ENCODE data around the gene BACH2.

Gene BACH2

DNA sequence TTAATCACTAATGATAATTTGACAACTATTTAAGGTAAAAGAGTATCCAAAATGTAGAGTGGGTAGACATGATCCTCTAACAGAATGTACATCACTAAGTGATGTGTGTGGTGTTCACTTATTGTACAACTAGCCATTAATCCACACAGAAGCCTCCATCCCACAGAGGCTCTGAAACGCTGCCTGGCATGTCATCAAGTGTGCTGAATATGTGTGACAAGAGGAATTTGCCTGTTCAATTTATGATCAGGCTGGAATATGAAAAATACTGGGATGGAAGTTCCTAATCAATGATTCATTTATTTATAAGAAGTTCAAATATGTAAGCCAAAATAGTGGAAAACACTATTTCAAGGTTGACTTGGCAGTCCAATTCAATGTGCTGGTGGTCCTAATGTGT is 72.4 kb downstream of the BACH2 start:
- H3K27ac ChIP-seq (replicated peaks), result no peak overlapping the region
- no peaks in the 10 kb centered on the region for H3K27me3 ChIP-seq (ENCODE audit: insufficient read depth, poor library complexity, severe bottlenecking)
- no peak for DNase-seq (ENCODE audit: low read depth in 1 of 2, low spot score in 1 of 2)
- TF ChIP-seq GABPA (IDR thresholded peaks at IDR 0.05; ENCODE audit: low read depth) (no peak), SPI1 (IDR thresholded peaks at IDR 0.05; ENCODE audit: borderline replicate concordance, low read depth) (no peak), POLR2AphosphoS5 (IDR thresholded peaks at IDR 0.05; ENCODE audit: low read depth) (no peak), REST (IDR thresholded peaks at IDR 0.05; ENCODE audit: insufficient replicate concordance, low read depth) (no peak)
- TF ChIP-seq, protein P1, sequence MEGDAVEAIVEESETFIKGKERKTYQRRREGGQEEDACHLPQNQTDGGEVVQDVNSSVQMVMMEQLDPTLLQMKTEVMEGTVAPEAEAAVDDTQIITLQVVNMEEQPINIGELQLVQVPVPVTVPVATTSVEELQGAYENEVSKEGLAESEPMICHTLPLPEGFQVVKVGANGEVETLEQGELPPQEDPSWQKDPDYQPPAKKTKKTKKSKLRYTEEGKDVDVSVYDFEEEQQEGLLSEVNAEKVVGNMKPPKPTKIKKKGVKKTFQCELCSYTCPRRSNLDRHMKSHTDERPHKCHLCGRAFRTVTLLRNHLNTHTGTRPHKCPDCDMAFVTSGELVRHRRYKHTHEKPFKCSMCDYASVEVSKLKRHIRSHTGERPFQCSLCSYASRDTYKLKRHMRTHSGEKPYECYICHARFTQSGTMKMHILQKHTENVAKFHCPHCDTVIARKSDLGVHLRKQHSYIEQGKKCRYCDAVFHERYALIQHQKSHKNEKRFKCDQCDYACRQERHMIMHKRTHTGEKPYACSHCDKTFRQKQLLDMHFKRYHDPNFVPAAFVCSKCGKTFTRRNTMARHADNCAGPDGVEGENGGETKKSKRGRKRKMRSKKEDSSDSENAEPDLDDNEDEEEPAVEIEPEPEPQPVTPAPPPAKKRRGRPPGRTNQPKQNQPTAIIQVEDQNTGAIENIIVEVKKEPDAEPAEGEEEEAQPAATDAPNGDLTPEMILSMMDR (IDR thresholded peaks at IDR 0.05; ENCODE audit: insufficient read depth, low read length), result no peak
- no peak overlapping the region for H3K4me3 ChIP-seq (replicated peaks; ENCODE audit: insufficient read depth, low read length)

DNA sequence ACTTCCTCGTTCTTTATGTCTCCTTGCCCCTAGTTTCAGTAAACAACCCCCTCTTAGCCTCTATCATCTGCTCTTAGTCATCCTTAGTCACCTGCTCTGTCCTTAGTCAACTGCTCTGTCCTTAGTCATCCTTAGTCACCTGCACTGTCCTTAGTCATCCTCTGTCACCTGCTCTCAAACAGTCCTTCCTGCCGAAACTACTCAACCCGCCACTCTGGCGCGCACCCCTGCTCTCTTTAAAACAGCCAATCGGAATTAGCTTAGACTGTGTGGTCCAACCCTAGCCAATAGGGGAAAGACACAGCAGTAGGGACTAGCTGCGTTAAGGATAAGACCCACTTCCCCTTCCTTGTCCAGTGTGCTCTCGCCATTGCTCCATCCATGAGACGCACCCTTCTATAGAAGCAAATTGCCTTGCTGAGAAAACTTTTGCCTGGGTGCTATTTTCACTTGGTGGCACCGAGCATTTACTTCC is 73.9 kb downstream of the BACH2 start:
- Histone ChIP-seq H3K4me3 (replicated peaks; ENCODE audit: insufficient read depth, low read length) (no peak overlapping the region), H3K27ac (replicated peaks) (no peak overlapping the region)

DNA sequence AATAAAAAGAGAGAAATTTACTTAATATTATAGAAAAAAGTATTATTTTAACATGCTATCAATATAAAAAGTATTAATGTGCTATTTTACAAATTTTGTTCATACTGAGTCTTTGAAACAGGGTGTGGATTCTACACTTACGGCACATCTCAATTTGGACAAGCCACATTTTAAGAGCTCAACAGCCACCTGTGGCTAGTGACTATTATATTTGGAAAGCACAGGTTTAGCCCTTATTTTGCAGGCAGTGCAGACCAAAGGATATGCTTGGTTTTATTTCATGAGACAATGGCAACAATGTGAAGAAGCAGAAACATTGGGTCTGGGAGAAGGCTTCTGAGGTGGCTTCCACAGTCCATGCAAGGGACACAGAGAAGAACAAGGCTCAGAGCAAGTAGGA is 74.6 kb downstream of the BACH2 start:
- H3K4me3 ChIP-seq (replicated peaks; ENCODE audit: insufficient read depth, low read length), result no peak overlapping the region
- DNase-seq (ENCODE audit: low read depth in 1 of 2, low spot score in 1 of 2), result no peak
- H3K27ac ChIP-seq (replicated peaks), result no peak overlapping the region
- no peaks in the 10 kb centered on the region for H3K27me3 ChIP-seq (ENCODE audit: insufficient read depth, poor library complexity, severe bottlenecking)
- TF ChIP-seq POLR2AphosphoS5 (IDR thresholded peaks at IDR 0.05; ENCODE audit: low read depth), result no peak

More for the DNA sequence above, 73.9 kb downstream of the BACH2 start:
- TF ChIP-seq, protein P1 (IDR thresholded peaks at IDR 0.05; ENCODE audit: insufficient read depth, low read length), result no peak
- TF ChIP-seq SPI1 (IDR thresholded peaks at IDR 0.05; ENCODE audit: borderline replicate concordance, low read depth), result no peak
- no peak for TF ChIP-seq REST (IDR thresholded peaks at IDR 0.05; ENCODE audit: insufficient replicate concordance, low read depth)
- TF ChIP-seq GABPA (IDR thresholded peaks at IDR 0.05; ENCODE audit: low read depth), result no peak
- no peak for TF ChIP-seq POLR2AphosphoS5 (IDR thresholded peaks at IDR 0.05; ENCODE audit: low read depth)
- DNase-seq (ENCODE audit: low read depth in 1 of 2, low spot score in 1 of 2), result no peak
- no peaks in the 10 kb centered on the region for H3K27me3 ChIP-seq (ENCODE audit: insufficient read depth, poor library complexity, severe bottlenecking)

DNA sequence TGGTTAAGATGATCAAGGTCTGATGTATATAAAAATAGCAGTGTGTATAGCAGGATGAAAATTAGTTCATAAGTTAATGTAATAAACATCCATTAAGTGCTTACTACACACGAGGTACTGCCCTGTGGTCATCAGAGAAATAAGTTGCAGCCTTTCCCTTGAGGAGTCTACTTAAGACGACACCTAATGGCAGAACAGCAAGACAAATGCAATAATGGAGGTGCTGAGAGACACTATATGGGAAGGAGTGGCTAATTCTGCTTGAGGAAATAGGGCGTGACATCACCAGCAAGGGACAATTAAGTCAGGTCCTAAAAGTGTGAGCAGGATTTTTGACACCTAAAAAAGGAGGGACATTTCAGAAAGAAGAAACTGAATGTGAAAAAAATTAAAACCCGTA is 75.2 kb downstream of the BACH2 start:
- H3K27me3 ChIP-seq (ENCODE audit: insufficient read depth, poor library complexity, severe bottlenecking), result no peaks in the 10 kb centered on the region
- no peak overlapping the region for H3K27ac ChIP-seq (replicated peaks)
- H3K4me3 ChIP-seq (replicated peaks; ENCODE audit: insufficient read depth, low read length), result no peak overlapping the region
- TF ChIP-seq SPI1 (IDR thresholded peaks at IDR 0.05; ENCODE audit: borderline replicate concordance, low read depth) (no peak), GABPA (IDR thresholded peaks at IDR 0.05; ENCODE audit: low read depth) (no peak), REST (IDR thresholded peaks at IDR 0.05; ENCODE audit: insufficient replicate concordance, low read depth) (no peak), POLR2AphosphoS5 (IDR thresholded peaks at IDR 0.05; ENCODE audit: low read depth) (no peak)
- TF ChIP-seq, protein P1 (IDR thresholded peaks at IDR 0.05; ENCODE audit: insufficient read depth, low read length), result no peak
- no peak for DNase-seq (ENCODE audit: low read depth in 1 of 2, low spot score in 1 of 2)
